AG10803 (cell line): ENCODE results near the gene CD2.
"Not testable (repeated sequence)": the region's sequence is repeated elsewhere in the genome, so short reads cannot be mapped to it uniquely, and the experiment has no call there.

Experiments
- DNase-seq: peaks from one replicate; pipeline ENCODE4 v3.0.0; 2010; ENCODE audit warnings: low read depth
- H3K4me3 ChIP-seq: 2 replicates; pipeline ENCODE4 v1.5.1; 2011; ENCODE audit warnings: mild to moderate bottlenecking, low read length, control low read depth
- CTCF ChIP-seq: conservative IDR thresholded peaks from 2 replicates; pipeline ENCODE4 v1.5.1; 2011; ENCODE audit warnings: mild to moderate bottlenecking, low read length, control low read depth, inconsistent platforms

Gene CD2

GRCh38 chr1:116751621-116752020 lies 2.6 kb upstream of the CD2 start:
- no peak for DNase-seq
- no peak for TF ChIP-seq CTCF
- H3K4me3 ChIP-seq = no peak overlapping the region

GRCh38 chr1:116753312-116753711 lies 918 bp upstream of the CD2 start:
- TF ChIP-seq CTCF = no peak
- DNase-seq = no peak
- no peak overlapping the region for H3K4me3 ChIP-seq

- DNase-seq = no peak
- TF ChIP-seq CTCF = no peak
- no peak overlapping the region for H3K4me3 ChIP-seq
Measured at GRCh38 chr1:116755066-116755465, 836 bp downstream of the CD2 start.

- H3K4me3 ChIP-seq = no peak overlapping the region
- no peak for TF ChIP-seq CTCF
Measured at GRCh38 chr1:116755681-116756080, 1.5 kb downstream of the CD2 start.

GRCh38 chr1:116756092-116756491 lies 1.9 kb downstream of the CD2 start:
- not testable (repeated sequence) for DNase-seq, H3K4me3 ChIP-seq

More at GRCh38 chr1:116755681-116756080, 1.5 kb downstream of the CD2 start:
- no peak for DNase-seq

GRCh38 chr1:116758456-116758815 lies 4.2 kb downstream of the CD2 start:
- DNase-seq, H3K4me3 ChIP-seq: not testable (repeated sequence)

- TF ChIP-seq CTCF = no peak
- DNase-seq = no peak
- no peak overlapping the region for H3K4me3 ChIP-seq
Measured at GRCh38 chr1:116759636-116760035, 5.4 kb downstream of the CD2 start.

- DNase-seq = no peak
- no peak overlapping the region for H3K4me3 ChIP-seq
- TF ChIP-seq CTCF = no peak
Measured at GRCh38 chr1:116760487-116760886, 6.3 kb downstream of the CD2 start.
